ENCODE data around the gene SAP130. TPM values are rescaled to one million over a fixed set of nuclear protein-coding genes. Genes with fewer than 3 reads are reported as not detected.

SAP130 gene
- total and polyA plus RNA-seq, 7 donors = 5.8 to 11.2 (median 6.7) TPM

- H3K27ac ChIP-seq = no peak overlapping the region
- H3K27me3 ChIP-seq = no peaks in the 10 kb centered on the region
- intact Hi-C loops (cut with DNase I) = no loop called here
- TF ChIP-seq POLR2A (IDR thresholded peaks at IDR 0.05) = no peak
- TF ChIP-seq EP300 (IDR thresholded peaks at IDR 0.05) = no peak
- TF ChIP-seq CTCF (IDR thresholded peaks at IDR 0.05) = no peak
- no peak for TF ChIP-seq POLR2AphosphoS5 (IDR thresholded peaks at IDR 0.05)
- no peak overlapping the region for H3K4me3 ChIP-seq
- H3K4me1 ChIP-seq = peaks cover 0 to 10% (median 7%) of the 10 kb centered on the region in 4 donors
- DNase-seq = no peak
- no peaks in the 10 kb centered on the region for H3K36me3 ChIP-seq
- peaks cover 0 to 7% (median 0%) of the 10 kb centered on the region in 4 donors for H3K9me3 ChIP-seq
- WGBS, 2 donors = 53 to 76% methylated on average over 4 of the region's 4 CpGs
These were observed 4.2 kb upstream of the SAP130 start for GRCh38 chr2:128032092-128032491.

DNA sequence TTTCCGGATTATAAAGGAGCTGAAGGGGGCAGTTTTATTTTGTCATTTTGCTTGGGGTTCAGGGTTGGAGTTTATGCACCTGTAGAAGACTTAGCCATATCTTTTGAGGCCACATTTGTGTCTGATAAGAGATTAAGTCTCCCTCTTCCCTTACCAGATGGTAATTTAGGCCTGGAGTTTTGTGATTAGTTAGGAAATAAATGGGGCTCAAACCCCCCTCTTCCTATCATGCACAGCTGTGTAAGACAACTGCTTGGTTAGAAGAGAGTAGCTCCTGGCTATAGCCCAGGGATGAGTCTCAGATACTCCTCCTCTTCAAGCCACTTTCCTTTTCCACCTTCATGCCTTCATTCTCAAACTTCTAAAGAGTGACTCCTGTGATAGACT lies 802 bp upstream of the SAP130 start:
- TF ChIP-seq POLR2A (IDR thresholded peaks at IDR 0.05) (no peak), POLR2AphosphoS5 (IDR thresholded peaks at IDR 0.05) (no peak), CTCF (IDR thresholded peaks at IDR 0.05) (no peak)
- Histone ChIP-seq H3K4me1 (peaks cover 0 to 20% (median 19%) of the 10 kb centered on the region in 4 donors), H3K27ac (peak overlapping the region; percentile 96 to 100 (median 99)), H3K36me3 (no peaks in the 10 kb centered on the region), H3K9me3 (no peaks in the 10 kb centered on the region), H3K4me3 (peak overlapping the region; percentile 93 to 100 (median 96)), H3K27me3 (no peaks in the 10 kb centered on the region)
- no peak for DNase-seq
- intact Hi-C loops (cut with DNase I) = loop anchor here (1.0 to 5.0 kb wide), 2 partner anchors 63 to 146 kb away; partner anchors contain the start of gene UGGT1
- 0% methylated on average over 1 of the region's 1 CpG for WGBS, 2 donors

DNA sequence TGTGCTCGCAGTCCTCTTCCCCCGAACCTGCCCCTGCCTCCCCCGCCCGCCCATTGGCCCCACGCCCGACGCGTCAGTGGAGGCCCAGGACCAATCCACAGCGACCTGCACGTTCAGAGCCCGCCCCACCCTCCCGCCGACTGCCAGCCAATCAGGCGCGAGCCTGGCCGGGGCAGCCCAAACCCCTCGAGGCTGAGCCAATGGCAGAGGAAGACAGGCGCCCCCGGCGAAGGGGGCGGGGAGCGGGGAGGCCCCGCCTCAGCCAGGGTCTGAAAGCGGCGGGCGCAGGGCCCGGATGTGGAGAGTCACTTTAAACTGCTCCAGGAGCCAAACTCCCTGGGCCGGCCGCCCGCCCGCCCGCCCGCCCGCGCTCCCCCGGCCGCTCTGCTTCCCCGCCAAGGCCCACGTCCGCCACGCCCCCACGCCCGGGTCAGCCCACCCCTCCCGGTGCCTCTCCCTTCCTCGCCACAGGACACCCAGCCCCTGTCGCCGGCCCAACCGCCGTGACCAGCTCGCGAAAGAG lies 520 bp downstream of the SAP130 start:
- TF ChIP-seq POLR2A (IDR thresholded peaks at IDR 0.05) (no peak), EP300 (IDR thresholded peaks at IDR 0.05) (no peak), POLR2AphosphoS5 (IDR thresholded peaks at IDR 0.05) (peak in 2 of 4 donors; percentile 51 to 73), CTCF (IDR thresholded peaks at IDR 0.05) (no peak)
- Histone ChIP-seq H3K4me3 (peak overlapping the region; percentile 93 to 100 (median 96)), H3K36me3 (no peaks in the 10 kb centered on the region), H3K9me3 (no peaks in the 10 kb centered on the region), H3K27me3 (no peaks in the 10 kb centered on the region), H3K4me1 (peaks cover 0 to 20% (median 19%) of the 10 kb centered on the region in 4 donors), H3K27ac (peak overlapping the region; percentile 96 to 100 (median 99))
- intact Hi-C loops (cut with DNase I) = loop anchor here (5.0 kb wide), 1 partner anchor 145 kb away; no protein-coding TSS in a partner anchor
- DNase-seq = peak; percentile 100
- WGBS, 2 donors = 1% methylated on average over 51 of the region's 51 CpGs

DNA sequence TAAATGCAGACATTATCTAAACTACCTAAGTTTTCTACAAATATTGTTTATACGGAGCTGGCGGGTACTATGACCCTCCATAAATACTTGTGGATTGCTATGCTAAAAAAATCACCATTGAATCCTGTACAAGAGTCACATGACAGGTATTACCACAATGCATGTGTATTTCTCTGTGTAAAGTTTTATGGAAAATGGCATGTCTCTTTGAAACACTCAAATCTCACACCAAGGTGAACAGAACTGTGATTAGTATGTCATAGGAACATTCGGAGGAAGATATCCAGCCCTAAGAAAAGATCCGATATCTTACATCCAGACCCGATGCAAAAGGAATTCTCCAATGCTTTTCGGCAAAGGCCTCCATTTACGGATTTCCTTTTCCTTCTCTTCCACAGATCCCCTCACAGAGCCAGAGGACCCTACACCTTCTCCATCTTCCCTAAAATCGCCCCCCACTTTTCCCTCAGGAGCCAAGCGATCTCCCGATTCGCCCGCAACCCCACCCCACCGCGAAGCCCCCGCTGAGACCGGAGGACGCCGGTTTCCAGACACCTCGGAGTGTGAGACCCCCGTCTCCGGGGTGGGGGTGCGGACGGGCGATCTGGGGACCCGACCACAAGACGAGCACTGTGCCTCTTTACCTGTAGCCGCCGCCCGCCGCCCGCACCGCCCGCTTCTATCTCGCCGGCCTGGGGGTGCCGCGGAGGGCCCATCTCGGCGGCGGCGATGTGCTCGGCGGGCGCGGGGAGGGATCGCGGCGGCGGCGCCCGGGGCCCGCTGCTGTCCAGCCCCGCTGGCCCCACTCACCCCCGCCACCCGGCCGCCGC lies 1.2 kb downstream of the SAP130 start:
- Histone ChIP-seq H3K27ac (peak overlapping the region; percentile 96 to 100 (median 99)), H3K4me1 (peaks cover 0 to 20% (median 19%) of the 10 kb centered on the region in 4 donors), H3K9me3 (no peaks in the 10 kb centered on the region), H3K36me3 (no peaks in the 10 kb centered on the region), H3K4me3 (peak overlapping the region; percentile 65 to 100 (median 96)), H3K27me3 (no peaks in the 10 kb centered on the region)
- WGBS, 2 donors = 1% methylated on average over 57 of the region's 57 CpGs
- no peak for TF ChIP-seq EP300 (IDR thresholded peaks at IDR 0.05)
- TF ChIP-seq POLR2AphosphoS5 (IDR thresholded peaks at IDR 0.05) = no peak
- TF ChIP-seq POLR2A (IDR thresholded peaks at IDR 0.05) = no peak
- TF ChIP-seq CTCF (IDR thresholded peaks at IDR 0.05) = no peak
- no peak for DNase-seq
- intact Hi-C loops (cut with DNase I) = loop anchor here (5.0 kb wide), 1 partner anchor 144 kb away; no protein-coding TSS in a partner anchor
